Suprapubic skin (tissue), 4 donors: ENCODE data around the gene NT5C3B. TPM values are rescaled to one million over a fixed set of nuclear protein-coding genes. Genes with fewer than 3 reads are reported as not detected.
"Not testable (repeated sequence)": the region's sequence is repeated elsewhere in the genome, so short reads cannot be mapped to it uniquely, and the experiment has no call there.

Source experiments
- DNase-seq, 2 donors: peaks; one replicate each; pipeline ENCODE4 v3.0.0-alpha.2; 2019; ENCODE audit warnings: low spot score in 2 of 2
- H3K27ac ChIP-seq: fragments of 200-600 bp; sonication (generic); one replicate; pipeline ENCODE4 v1.5.1; 2019
- H3K27me3 ChIP-seq: fragments of 200-600 bp; sonication (generic); one replicate; pipeline ENCODE4 v1.5.1; 2019
- H3K36me3 ChIP-seq: fragments of 200-600 bp; sonication (generic); one replicate; pipeline ENCODE4 v1.5.1; 2019
- H3K4me1 ChIP-seq: fragments of 200-600 bp; sonication (generic); one replicate; pipeline ENCODE4 v1.5.1; 2019
- H3K4me3 ChIP-seq: fragments of 200-600 bp; sonication (generic); one replicate; pipeline ENCODE4 v1.5.1; 2019; ENCODE audit warnings: mild to moderate bottlenecking
- H3K9me3 ChIP-seq: fragments of 200-600 bp; sonication (generic); one replicate; pipeline ENCODE4 v1.5.1; 2019
- CTCF ChIP-seq, 2 donors: fragments of 200-600 bp in 1 of 2; fragments of 450-650 bp in 1 of 2; sonication (generic) in 1 of 2; IDR thresholded peaks; one replicate each; pipeline ENCODE4 v1.5.1; 2016 to 2019; ENCODE audit warnings: antibody characterized with exemption in 2 of 2, mild to moderate bottlenecking in 1 of 2, moderate library complexity in 1 of 2
- EP300 ChIP-seq: sonication (generic); formaldehyde crosslinking; IDR thresholded peaks from one replicate; pipeline ENCODE4 v1.6.1; 2017; ENCODE audit warnings: antibody characterized with exemption
- POLR2A ChIP-seq, 2 donors: fragments of 450-650 bp; IDR thresholded peaks; one replicate each; pipeline ENCODE4 v1.6.1; 2017; ENCODE audit warnings: antibody characterized with exemption in 2 of 2, mild to moderate bottlenecking in 2 of 2, moderate library complexity in 2 of 2
- POLR2AphosphoS5 ChIP-seq, 3 donors: sonication (generic); formaldehyde crosslinking; IDR thresholded peaks; one replicate each; pipeline ENCODE4 v1.6.1; 2017; ENCODE audit warnings: antibody characterized with exemption in 3 of 3
- WGBS: methylation state at CpG from one replicate; pipeline ENCODE4 v1.1.5; 2018; 5-methylcytosine and 5-hydroxymethylcytosine counted together
- total RNA-seq, 4 donors: library from RNA; depleted of rRNA; stranded (reverse); fragments of >200 nt; gene quantifications; one replicate each; pipeline ENCODE4 v1.1.0, GENCODE V29; 2016

NT5C3B gene
- total RNA-seq, 4 donors from 2014 or later = 21.6 to 41.2 (median 30.7) TPM

GRCh38 chr17:41860254-41860931 lies 24.4 kb upstream of the NT5C3B start:
- no peaks in the 10 kb centered on the region for H3K9me3 ChIP-seq
- TF ChIP-seq POLR2AphosphoS5 (IDR thresholded peaks at IDR 0.05) (no peak), EP300 (no peak), POLR2A (IDR thresholded peaks at IDR 0.05) (no peak), CTCF (IDR thresholded peaks at IDR 0.05) (no peak)
- peaks cover 30% of the 10 kb centered on the region for H3K4me1 ChIP-seq
- no peaks in the 10 kb centered on the region for H3K27me3 ChIP-seq
- 66% methylated on average over 3 of the region's 3 CpGs for WGBS
- no peak overlapping the region for H3K27ac ChIP-seq
- DNase-seq = no peak
- no peak overlapping the region for H3K4me3 ChIP-seq
- H3K36me3 ChIP-seq = no peaks in the 10 kb centered on the region

DNA sequence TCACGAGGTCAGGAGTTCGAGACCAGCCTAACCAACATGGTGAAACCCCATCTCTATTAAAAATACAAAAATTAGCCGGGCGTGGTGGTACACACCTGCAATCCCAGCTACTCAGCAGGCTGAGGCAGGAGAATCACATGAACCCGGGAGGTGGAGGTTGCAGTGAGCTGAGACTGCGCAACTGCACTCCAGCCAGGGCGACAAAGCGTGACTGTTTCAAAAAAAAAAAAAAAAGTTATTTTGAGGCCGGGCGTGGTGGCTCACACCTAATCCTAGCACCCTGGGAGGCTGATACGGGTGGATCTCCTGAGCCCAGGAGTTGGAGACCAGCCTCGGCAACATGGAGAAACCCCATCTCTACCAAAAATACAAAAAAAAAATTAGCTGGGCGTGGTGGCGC lies 15.3 kb upstream of the NT5C3B start:
- peaks cover 15% of the 10 kb centered on the region for H3K36me3 ChIP-seq
- not testable (repeated sequence) for H3K9me3 ChIP-seq, DNase-seq, H3K27ac ChIP-seq, H3K27me3 ChIP-seq, H3K4me3 ChIP-seq
- peaks cover 11% of the 10 kb centered on the region for H3K4me1 ChIP-seq
- WGBS = 78% methylated on average over 14 of the region's 14 CpGs

- H3K36me3 ChIP-seq = peaks cover 9% of the 10 kb centered on the region
- H3K4me3 ChIP-seq = no peak overlapping the region
- no peaks in the 10 kb centered on the region for H3K27me3 ChIP-seq
- peaks cover 11% of the 10 kb centered on the region for H3K4me1 ChIP-seq
- no peak for DNase-seq
- H3K9me3 ChIP-seq = no peaks in the 10 kb centered on the region
- H3K27ac ChIP-seq = no peak overlapping the region
- TF ChIP-seq EP300 (no peak), POLR2AphosphoS5 (IDR thresholded peaks at IDR 0.05) (no peak), POLR2A (IDR thresholded peaks at IDR 0.05) (no peak), CTCF (IDR thresholded peaks at IDR 0.05) (no peak)
- 79% methylated on average over 4 of the region's 4 CpGs for WGBS
These were observed 13.4 kb upstream of the NT5C3B start for GRCh38 chr17:41849251-41849990.

DNA sequence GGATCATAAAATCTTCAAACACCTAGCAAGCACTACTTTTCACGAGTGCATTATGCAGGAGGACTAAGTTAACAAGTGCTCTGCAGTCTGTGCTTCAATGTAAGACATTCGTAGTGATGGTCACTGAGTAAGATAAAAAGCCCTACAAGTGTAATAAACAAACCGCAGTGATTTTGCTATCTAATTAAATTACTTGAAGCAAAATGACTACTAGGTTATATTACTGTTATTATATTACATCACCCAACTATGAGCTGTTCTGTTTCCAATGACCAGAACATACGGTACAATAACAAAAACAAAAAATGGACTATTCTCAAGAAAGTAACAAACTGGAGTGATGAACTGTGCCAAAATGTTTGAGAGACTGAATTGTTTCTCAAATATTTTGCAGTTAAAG lies 12.8 kb upstream of the NT5C3B start:
- 73% methylated on average over 4 of the region's 4 CpGs for WGBS

GRCh38 chr17:41844971-41845370 lies 8.9 kb upstream of the NT5C3B start:
- peaks cover 4% of the 10 kb centered on the region for H3K4me1 ChIP-seq
- H3K9me3 ChIP-seq = no peaks in the 10 kb centered on the region
- TF ChIP-seq POLR2A (IDR thresholded peaks at IDR 0.05) = no peak
- no peak for TF ChIP-seq POLR2AphosphoS5 (IDR thresholded peaks at IDR 0.05)
- no peak for TF ChIP-seq CTCF (IDR thresholded peaks at IDR 0.05)
- no peak for TF ChIP-seq EP300
- H3K27ac ChIP-seq = no peak overlapping the region
- WGBS = 93% methylated on average over 6 of the region's 6 CpGs
- no peaks in the 10 kb centered on the region for H3K27me3 ChIP-seq
- no peak for DNase-seq
- H3K4me3 ChIP-seq = no peak overlapping the region
- no peaks in the 10 kb centered on the region for H3K36me3 ChIP-seq

More for the DNA sequence above, 12.8 kb upstream of the NT5C3B start:
- TF ChIP-seq EP300 (no peak), POLR2A (IDR thresholded peaks at IDR 0.05) (no peak), CTCF (IDR thresholded peaks at IDR 0.05) (no peak), POLR2AphosphoS5 (IDR thresholded peaks at IDR 0.05) (no peak)
- Histone ChIP-seq H3K27ac (no peak overlapping the region), H3K27me3 (no peaks in the 10 kb centered on the region), H3K4me1 (peaks cover 11% of the 10 kb centered on the region), H3K36me3 (peaks cover 3% of the 10 kb centered on the region), H3K4me3 (no peak overlapping the region), H3K9me3 (no peaks in the 10 kb centered on the region)
- no peak for DNase-seq

DNA sequence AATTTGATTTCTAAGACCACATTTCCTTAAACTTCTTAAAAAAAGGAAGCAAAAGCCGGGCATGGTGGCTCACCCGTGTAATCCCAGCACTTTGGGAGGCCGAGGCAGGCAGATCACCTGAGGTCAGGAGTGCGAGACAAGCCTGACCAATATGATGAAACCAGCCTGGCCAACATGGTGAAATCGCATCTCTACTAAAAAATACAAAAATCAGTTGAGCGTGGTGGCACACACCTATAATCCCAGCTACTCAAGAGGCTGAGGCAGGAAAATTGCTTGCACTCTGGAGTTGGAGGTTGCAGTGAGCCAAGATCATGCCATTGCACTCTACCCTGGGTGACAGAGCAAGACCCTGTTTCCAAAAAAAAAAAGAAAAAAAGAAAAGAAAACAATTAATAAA lies 4.7 kb upstream of the NT5C3B start:
- not testable (repeated sequence) for H3K4me1 ChIP-seq, H3K27ac ChIP-seq, H3K27me3 ChIP-seq, DNase-seq, H3K36me3 ChIP-seq, H3K4me3 ChIP-seq, H3K9me3 ChIP-seq
- WGBS = 86% methylated on average over 6 of the region's 6 CpGs

DNA sequence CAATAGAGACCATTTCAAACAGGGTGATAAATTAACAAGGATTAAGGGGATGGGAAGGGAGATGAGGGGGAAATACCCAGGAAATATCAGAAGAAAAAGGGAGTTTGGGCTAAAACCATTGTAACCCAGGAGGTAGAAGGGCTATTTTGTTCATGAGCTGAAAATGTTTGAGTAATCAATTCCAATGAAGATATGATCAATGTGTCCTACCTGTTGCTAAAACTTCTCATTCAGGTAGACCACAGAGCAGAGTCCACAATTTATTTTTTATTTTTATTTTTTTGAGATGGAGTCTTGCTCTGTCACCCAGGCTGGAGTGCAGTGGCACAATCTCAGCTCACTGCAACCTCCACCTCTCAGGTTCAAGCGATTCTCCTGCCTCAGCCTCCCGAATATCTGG lies 3.4 kb upstream of the NT5C3B start:
- not testable (repeated sequence) for H3K27me3 ChIP-seq, H3K4me3 ChIP-seq, H3K27ac ChIP-seq, H3K36me3 ChIP-seq, H3K9me3 ChIP-seq, DNase-seq
- WGBS = 97% methylated on average over 2 of the region's 2 CpGs
- H3K4me1 ChIP-seq = peaks cover 19% of the 10 kb centered on the region
